Osteoblast (primary cell): ENCODE data around the gene ISOC1. TPM values are rescaled to one million over a fixed set of nuclear protein-coding genes. Genes with fewer than 3 reads are reported as not detected.

Experiments used
- DNase-seq: peaks from one replicate; pipeline ENCODE4 v3.0.0; 2011; ENCODE audit warnings: low spot score, mixed read lengths; ENCODE audit not compliant: insufficient read length; ENCODE audit errors: missing footprints
- H2AFZ ChIP-seq: 2 replicates; pipeline ENCODE4 v1.6.0; 2011; ENCODE audit warnings: mild to moderate bottlenecking, low read length
- H3K27ac ChIP-seq: 2 replicates; pipeline ENCODE4 v1.5.1; 2011; ENCODE audit warnings: mild to moderate bottlenecking, low read depth, low read length, moderate library complexity
- H3K27me3 ChIP-seq: 2 replicates; pipeline ENCODE4 v1.6.0; 2012; ENCODE audit warnings: mild to moderate bottlenecking, control low read depth, inconsistent platforms, low read length, moderate library complexity; ENCODE audit not compliant: insufficient read depth
- H3K36me3 ChIP-seq: 2 replicates; pipeline ENCODE4 v1.5.1; 2011; ENCODE audit warnings: mild to moderate bottlenecking, low read length, control low read depth, moderate library complexity; ENCODE audit not compliant: insufficient read depth
- H3K4me1 ChIP-seq: 2 replicates; pipeline ENCODE4 v1.5.1; 2011; ENCODE audit warnings: mild to moderate bottlenecking, low read length, control low read depth, moderate library complexity; ENCODE audit not compliant: insufficient read depth
- H3K4me2 ChIP-seq: 2 replicates; pipeline ENCODE4 v1.6.0; 2011; ENCODE audit warnings: mild to moderate bottlenecking, low read length; ENCODE audit not compliant: insufficient read depth
- H3K4me3 ChIP-seq: fragments of 200-600 bp; sonication (generic); 3 replicates; pipeline ENCODE4 v1.5.1; 2012; ENCODE audit warnings: mild to moderate bottlenecking, low read length, inconsistent platforms; ENCODE audit not compliant: insufficient read depth
- H3K79me2 ChIP-seq: 2 replicates; pipeline ENCODE4 v1.6.0; 2012; ENCODE audit warnings: mild to moderate bottlenecking, low read length, control low read depth, inconsistent platforms; ENCODE audit not compliant: insufficient read depth
- H3K9me3 ChIP-seq: 2 replicates; pipeline ENCODE4 v1.5.1; 2011; ENCODE audit warnings: low read depth, low read length, control low read depth
- H4K20me1 ChIP-seq: 2 replicates; pipeline ENCODE4 v1.6.0; 2012; ENCODE audit warnings: mild to moderate bottlenecking, low read length, control low read depth; ENCODE audit not compliant: insufficient read depth
- total RNA-seq: library from RNA; depleted of rRNA; stranded (reverse); fragments of >200 nt; gene quantifications from 2 replicates; pipeline ENCODE4 v1.2.3, GENCODE V29; 2012
- TF ChIP-seq, protein P1 (sequence below): IDR thresholded peaks from 2 replicates; pipeline ENCODE4 v1.5.1; 2011; ENCODE audit warnings: mild to moderate bottlenecking, low read depth, low read length, moderate library complexity; ENCODE audit errors: extremely low read depth

The ISOC1 gene
- total RNA-seq, 1 donor: 9.8 TPM

DNA sequence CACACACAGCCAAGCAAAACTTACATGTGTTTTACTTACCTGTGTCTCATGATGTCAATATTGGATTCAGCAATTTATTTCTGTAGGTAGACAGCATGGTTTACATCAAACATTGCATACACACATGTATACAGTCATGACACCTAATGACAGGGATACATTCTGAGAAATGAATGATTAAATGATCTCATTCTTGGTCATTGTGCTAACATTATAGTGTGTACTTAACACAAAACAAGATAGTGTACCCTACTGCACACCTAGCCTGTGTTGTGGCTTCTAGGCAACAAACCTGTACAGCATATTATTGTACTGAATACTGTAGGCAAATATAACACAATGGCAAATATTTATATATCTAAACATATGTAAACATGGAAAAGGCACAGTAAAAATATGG, 28.0 kb downstream of the ISOC1 start:
- H3K4me3 ChIP-seq: no peak overlapping the region
- H3K27me3 ChIP-seq: no peaks in the 10 kb centered on the region
- no peaks in the 10 kb centered on the region for H3K4me1 ChIP-seq
- H3K79me2 ChIP-seq: no peaks in the 10 kb centered on the region
- TF ChIP-seq, protein P1, sequence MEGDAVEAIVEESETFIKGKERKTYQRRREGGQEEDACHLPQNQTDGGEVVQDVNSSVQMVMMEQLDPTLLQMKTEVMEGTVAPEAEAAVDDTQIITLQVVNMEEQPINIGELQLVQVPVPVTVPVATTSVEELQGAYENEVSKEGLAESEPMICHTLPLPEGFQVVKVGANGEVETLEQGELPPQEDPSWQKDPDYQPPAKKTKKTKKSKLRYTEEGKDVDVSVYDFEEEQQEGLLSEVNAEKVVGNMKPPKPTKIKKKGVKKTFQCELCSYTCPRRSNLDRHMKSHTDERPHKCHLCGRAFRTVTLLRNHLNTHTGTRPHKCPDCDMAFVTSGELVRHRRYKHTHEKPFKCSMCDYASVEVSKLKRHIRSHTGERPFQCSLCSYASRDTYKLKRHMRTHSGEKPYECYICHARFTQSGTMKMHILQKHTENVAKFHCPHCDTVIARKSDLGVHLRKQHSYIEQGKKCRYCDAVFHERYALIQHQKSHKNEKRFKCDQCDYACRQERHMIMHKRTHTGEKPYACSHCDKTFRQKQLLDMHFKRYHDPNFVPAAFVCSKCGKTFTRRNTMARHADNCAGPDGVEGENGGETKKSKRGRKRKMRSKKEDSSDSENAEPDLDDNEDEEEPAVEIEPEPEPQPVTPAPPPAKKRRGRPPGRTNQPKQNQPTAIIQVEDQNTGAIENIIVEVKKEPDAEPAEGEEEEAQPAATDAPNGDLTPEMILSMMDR: no peak
- H3K27ac ChIP-seq: no peak overlapping the region
- no peak overlapping the region for H3K4me2 ChIP-seq
- H3K9me3 ChIP-seq: no peaks in the 10 kb centered on the region
- H3K36me3 ChIP-seq: no peaks in the 10 kb centered on the region
- no peak for DNase-seq
- no peaks in the 10 kb centered on the region for H4K20me1 ChIP-seq
- H2AFZ ChIP-seq: no peak overlapping the region

DNA sequence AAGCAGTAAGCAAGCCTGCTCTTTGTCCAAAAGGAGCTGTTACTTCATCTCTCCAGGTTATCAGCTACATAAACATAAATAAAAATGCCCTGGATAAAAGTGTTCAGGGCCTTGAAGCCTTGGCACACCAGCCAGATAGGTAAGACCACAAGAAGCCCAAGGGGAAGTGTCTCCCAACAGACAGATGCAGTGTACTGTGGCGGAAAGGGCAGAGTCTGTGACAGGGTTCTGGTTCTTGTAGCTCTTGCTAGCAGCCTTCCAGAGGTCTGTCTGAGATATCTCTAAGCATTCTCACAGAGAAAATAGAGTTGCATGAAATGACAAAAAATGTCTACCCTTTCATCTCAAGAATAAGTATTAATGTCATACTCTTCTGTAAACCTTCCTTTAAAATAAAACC, 30.1 kb downstream of the ISOC1 start:
- Histone ChIP-seq H3K4me2 (no peak overlapping the region), H4K20me1 (no peaks in the 10 kb centered on the region), H3K27me3 (no peaks in the 10 kb centered on the region), H3K27ac (no peak overlapping the region), H3K4me3 (no peak overlapping the region), H3K4me1 (no peaks in the 10 kb centered on the region), H3K79me2 (no peaks in the 10 kb centered on the region), H3K9me3 (no peaks in the 10 kb centered on the region), H3K36me3 (no peaks in the 10 kb centered on the region), H2AFZ (no peak overlapping the region)
- no peak for DNase-seq
- TF ChIP-seq, protein P1: no peak

GRCh38 chr5:129125819-129126218, 31.3 kb downstream of the ISOC1 start:
- no peak overlapping the region for H3K27ac ChIP-seq
- no peaks in the 10 kb centered on the region for H3K27me3 ChIP-seq
- H3K9me3 ChIP-seq: no peaks in the 10 kb centered on the region
- TF ChIP-seq, protein P1: no peak
- H4K20me1 ChIP-seq: no peaks in the 10 kb centered on the region
- no peaks in the 10 kb centered on the region for H3K79me2 ChIP-seq
- H3K4me2 ChIP-seq: no peak overlapping the region
- no peak overlapping the region for H3K4me3 ChIP-seq
- no peaks in the 10 kb centered on the region for H3K36me3 ChIP-seq
- no peak overlapping the region for H2AFZ ChIP-seq
- no peaks in the 10 kb centered on the region for H3K4me1 ChIP-seq
- no peak for DNase-seq

- H3K4me3 ChIP-seq: no peak overlapping the region
- no peaks in the 10 kb centered on the region for H3K4me1 ChIP-seq
- H2AFZ ChIP-seq: no peak overlapping the region
- no peak for DNase-seq
- no peak overlapping the region for H3K4me2 ChIP-seq
- H3K27me3 ChIP-seq: no peaks in the 10 kb centered on the region
- H3K27ac ChIP-seq: no peak overlapping the region
- no peaks in the 10 kb centered on the region for H3K79me2 ChIP-seq
- TF ChIP-seq, protein P1: no peak
- no peaks in the 10 kb centered on the region for H3K36me3 ChIP-seq
- no peaks in the 10 kb centered on the region for H4K20me1 ChIP-seq
- H3K9me3 ChIP-seq: no peaks in the 10 kb centered on the region
Measured at GRCh38 chr5:129133553-129133952, 39.0 kb downstream of the ISOC1 start.
